T-helper 2 cell (primary cell): ENCODE data around the gene DHRS9.
"Not testable (repeated sequence)": the region's sequence is repeated elsewhere in the genome, so short reads cannot be mapped to it uniquely, and the experiment has no call there.

ENCODE experiments used
- DNase-seq, 5 experiments: peaks; one replicate each; pipeline versions ENCODE4 v3.0.0 to v3.0.0-alpha.2; 2012 to 2022

The DHRS9 gene

GRCh38 chr2:169136428-169136827 lies 67.1 kb downstream of the DHRS9 start:
- not testable (repeated sequence) for DNase-seq

GRCh38 chr2:169136885-169137534 lies 67.6 kb downstream of the DHRS9 start:
- no peak for DNase-seq

- no peak for DNase-seq
Measured at GRCh38 chr2:169137924-169138323, 68.6 kb downstream of the DHRS9 start.

GRCh38 chr2:169139145-169139544 lies 69.8 kb downstream of the DHRS9 start:
- no peak for DNase-seq

- no peak for DNase-seq
Measured at GRCh38 chr2:169139993-169140767, 70.8 kb downstream of the DHRS9 start.

GRCh38 chr2:169141713-169142352 lies 72.5 kb downstream of the DHRS9 start:
- DNase-seq, result peak in 4 of 5 experiments; percentile 29 to 46 (median 30)

- DNase-seq, result no peak
Measured at GRCh38 chr2:169143998-169144397, 74.6 kb downstream of the DHRS9 start.
